HFF-Myc (cell line): Measurements from ENCODE around the gene ABCA4.

ENCODE experiments used
- DNase-seq: peaks from one replicate; pipeline ENCODE4 v3.0.0-alpha.2; 2011; ENCODE audit warnings: low read depth; ENCODE audit errors: extremely low read depth
- H3K4me3 ChIP-seq: replicated peaks from 2 replicates; pipeline ENCODE4 v1.5.1; 2011; ENCODE audit warnings: low read depth, mild to moderate bottlenecking, control low read depth, low read length
- CTCF ChIP-seq: IDR thresholded peaks from 2 replicates; pipeline ENCODE4 v1.5.1; 2012; ENCODE audit warnings: mild to moderate bottlenecking, low read depth, low read length, control low read depth; ENCODE audit errors: missing control alignments

ABCA4 gene

GRCh38 chr1:94056996-94057395 is 64.0 kb downstream of the ABCA4 start:
- no peak for TF ChIP-seq CTCF
- no peak overlapping the region for H3K4me3 ChIP-seq
- DNase-seq, result no peak

- no peak for DNase-seq
- no peak for TF ChIP-seq CTCF
- no peak overlapping the region for H3K4me3 ChIP-seq
Observed at GRCh38 chr1:94056171-94056570, 64.8 kb downstream of the ABCA4 start.

- H3K4me3 ChIP-seq, result no peak overlapping the region
- no peak for TF ChIP-seq CTCF
- no peak for DNase-seq
Observed at GRCh38 chr1:94055459-94056122, 65.4 kb downstream of the ABCA4 start.

- TF ChIP-seq CTCF, result no peak
- H3K4me3 ChIP-seq, result no peak overlapping the region
- no peak for DNase-seq
Observed at GRCh38 chr1:94050675-94051074, 70.3 kb downstream of the ABCA4 start.

GRCh38 chr1:94050254-94050653 is 70.7 kb downstream of the ABCA4 start:
- DNase-seq, result no peak
- no peak overlapping the region for H3K4me3 ChIP-seq
- no peak for TF ChIP-seq CTCF

- H3K4me3 ChIP-seq, result no peak overlapping the region
- DNase-seq, result no peak
- TF ChIP-seq CTCF, result no peak
Observed at GRCh38 chr1:94049791-94050190, 71.2 kb downstream of the ABCA4 start.
